Spleen (tissue), 7 donors: Measurements from ENCODE around the gene PPP2R2D.

Experiments used
- POLR2AphosphoS5 ChIP-seq, 3 donors: sonication (generic); formaldehyde crosslinking; IDR thresholded peaks; one replicate each; pipeline ENCODE4 v1.5.1; 2017; ENCODE audit warnings: antibody characterized with exemption in 3 of 3
- TF ChIP-seq, protein P1 (sequence below), 11 experiments: fragments of 200-600 bp in 7 of 11; fragments of 450-650 bp in 4 of 11; sonication (generic) in 4 of 11; IDR thresholded peaks in 8 of 11; conservative IDR thresholded peaks in 3 of 11; 1 replicate in 7 of 11; 2 replicates in 4 of 11; pipeline versions ENCODE4 v1.4.0 to v1.8.0; 2016 to 2021; ENCODE audit warnings: antibody characterized with exemption in 11 of 11, inconsistent platforms in 4 of 11, mild to moderate bottlenecking in 1 of 11
- donor health status: DM: no; HTN: no; CAD: no; lungs with moderate emphysema.
- donor health status: DM: no; HTN: no; CAD: no.
- donor health status: DM: no; HTN: no; CAD: no.

DNA sequence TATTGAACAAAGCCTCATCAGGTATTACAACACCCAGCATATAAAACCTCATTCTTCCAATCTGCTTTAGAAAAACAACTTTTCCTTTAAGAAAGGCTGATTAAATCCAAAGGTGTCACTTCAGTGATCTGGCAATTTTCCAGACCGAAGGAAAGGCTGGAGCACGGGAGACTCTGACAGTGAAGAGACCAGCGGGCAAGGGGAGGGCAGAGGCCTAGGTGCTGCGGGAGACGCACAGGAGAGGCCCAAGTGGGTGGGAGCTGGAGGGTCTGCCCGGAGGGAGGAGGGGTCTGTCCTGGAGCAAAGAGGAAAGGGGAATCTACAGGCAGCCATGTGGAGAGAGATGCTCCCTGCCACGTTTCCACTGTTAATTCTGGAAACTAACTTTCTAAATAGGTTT, 24.3 kb upstream of the PPP2R2D start:
- TF ChIP-seq, protein P1, sequence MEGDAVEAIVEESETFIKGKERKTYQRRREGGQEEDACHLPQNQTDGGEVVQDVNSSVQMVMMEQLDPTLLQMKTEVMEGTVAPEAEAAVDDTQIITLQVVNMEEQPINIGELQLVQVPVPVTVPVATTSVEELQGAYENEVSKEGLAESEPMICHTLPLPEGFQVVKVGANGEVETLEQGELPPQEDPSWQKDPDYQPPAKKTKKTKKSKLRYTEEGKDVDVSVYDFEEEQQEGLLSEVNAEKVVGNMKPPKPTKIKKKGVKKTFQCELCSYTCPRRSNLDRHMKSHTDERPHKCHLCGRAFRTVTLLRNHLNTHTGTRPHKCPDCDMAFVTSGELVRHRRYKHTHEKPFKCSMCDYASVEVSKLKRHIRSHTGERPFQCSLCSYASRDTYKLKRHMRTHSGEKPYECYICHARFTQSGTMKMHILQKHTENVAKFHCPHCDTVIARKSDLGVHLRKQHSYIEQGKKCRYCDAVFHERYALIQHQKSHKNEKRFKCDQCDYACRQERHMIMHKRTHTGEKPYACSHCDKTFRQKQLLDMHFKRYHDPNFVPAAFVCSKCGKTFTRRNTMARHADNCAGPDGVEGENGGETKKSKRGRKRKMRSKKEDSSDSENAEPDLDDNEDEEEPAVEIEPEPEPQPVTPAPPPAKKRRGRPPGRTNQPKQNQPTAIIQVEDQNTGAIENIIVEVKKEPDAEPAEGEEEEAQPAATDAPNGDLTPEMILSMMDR (IDR thresholded peaks at IDR 0.05 in 8 of 11, conservative IDR thresholded peaks at IDR 0.05 in 3 of 11) = no peak
- no peak for TF ChIP-seq POLR2AphosphoS5 (IDR thresholded peaks at IDR 0.05)
